HS-5 (cell line): ENCODE measurements around the gene CCDC190.
A peak's percentile ranks its signal among the peaks of the same experiment; 100 is the strongest.
"Not testable (repeated sequence)": the region's sequence is repeated elsewhere in the genome, so short reads cannot be mapped to it uniquely, and the experiment has no call there.

ENCODE experiments used
- DNase-seq: peaks from one replicate; pipeline ENCODE4 v3.0.0-alpha.2; 2012; ENCODE audit warnings: low read depth

CCDC190 gene

DNA sequence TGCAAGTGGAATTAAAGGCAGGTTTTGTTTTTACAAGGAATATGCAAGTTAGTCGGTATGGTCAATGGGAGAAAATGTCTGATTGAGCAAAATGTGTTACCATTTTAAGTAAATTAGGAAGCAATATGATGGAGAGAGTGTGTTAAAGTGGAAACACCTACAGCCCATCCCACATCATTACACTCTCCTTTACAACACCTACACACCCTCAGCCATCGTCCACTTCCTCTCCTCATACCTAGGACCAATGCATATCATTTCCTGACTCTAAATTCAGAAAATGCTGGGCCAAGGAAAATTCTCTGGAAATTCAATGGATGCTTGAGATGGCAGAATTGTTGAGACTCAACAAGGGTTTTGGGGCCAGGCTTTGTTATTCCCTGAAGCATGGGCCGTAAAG lies 16.4 kb upstream of the CCDC190 start:
- DNase-seq: no peak

DNA sequence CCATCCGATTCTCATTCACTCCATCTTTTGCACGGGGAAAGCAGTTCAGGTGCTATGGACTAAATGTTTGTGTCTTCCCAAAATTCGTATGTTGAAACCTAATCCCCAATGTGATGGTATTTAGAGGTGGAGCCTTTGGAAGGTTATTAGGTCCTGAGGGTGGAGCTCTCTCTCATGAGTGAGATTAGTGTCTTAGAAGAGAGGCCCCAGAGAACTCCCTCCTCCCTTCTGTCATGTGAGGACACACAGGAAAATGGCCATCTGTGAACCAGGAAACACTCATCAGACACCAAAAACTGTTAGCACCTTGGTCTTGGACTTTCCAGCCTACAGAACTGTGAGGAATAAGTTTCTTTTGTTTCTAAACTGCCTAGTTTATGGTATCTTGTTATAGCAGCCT lies 15.8 kb upstream of the CCDC190 start:
- DNase-seq: no peak

DNA sequence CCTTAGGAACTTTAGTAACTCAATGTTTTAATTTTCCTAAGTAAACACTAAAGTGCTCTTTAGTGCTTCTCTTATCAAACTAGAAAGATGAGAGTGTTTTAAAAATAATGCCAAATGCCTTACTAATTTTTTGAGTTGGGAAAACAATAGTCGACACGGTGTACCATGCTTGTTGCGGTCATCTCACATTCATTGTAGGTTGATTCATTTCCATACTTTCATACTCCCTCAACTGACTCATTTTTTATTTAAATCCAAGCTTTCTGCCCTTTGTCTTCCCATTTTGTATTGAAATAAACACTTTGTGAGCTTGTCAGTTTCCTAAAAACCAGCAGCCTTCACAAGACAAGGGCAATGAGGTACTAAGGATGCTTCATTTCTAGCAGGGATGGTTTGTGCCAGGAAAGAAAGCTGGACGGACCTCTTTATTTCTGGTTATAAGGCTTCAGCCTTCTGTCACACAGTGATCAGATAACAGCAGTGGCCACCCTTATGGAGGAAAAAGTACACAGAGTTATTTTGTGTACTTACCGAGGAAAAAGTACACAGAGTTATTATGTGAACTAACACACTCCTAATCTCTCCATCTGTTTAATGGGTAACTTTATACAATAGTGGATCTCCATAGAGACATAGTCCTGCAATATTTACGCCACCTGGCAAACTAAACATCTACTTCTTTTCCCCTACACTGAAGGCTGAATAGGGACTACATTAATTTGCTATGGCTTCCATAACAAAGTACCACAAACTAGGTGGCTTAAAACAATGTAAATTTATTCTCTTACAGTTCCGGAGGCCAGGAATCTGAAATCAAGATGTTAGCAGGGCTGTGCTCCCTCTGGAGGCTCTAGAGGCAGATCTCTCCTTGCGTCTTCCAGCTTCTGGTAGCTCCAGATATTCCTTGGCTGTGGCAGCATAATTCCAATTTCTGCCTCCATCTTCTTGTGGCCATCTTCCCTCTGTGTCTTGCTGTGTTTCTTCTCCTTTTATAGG lies 13.0 kb upstream of the CCDC190 start:
- peak; percentile 80 for DNase-seq

DNA sequence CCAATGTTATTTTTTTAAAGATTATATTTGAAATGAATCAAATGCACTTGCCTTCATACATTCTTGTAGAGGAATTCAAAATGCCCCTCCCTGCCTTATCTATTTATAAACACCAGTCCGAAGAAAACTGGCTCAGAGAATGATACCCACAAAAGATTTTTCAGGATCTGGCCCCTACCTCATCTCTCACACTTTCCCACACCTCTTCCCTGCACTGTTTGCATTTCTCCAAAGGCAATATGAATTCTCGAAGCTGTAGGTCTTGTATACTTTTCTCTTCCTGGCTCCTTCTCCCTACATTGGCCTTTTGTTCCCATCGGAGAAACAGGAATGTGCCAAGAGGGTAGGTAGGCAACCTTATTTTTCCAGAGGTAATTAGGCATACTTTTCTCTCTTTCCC lies 12.0 kb upstream of the CCDC190 start:
- DNase-seq: no peak

DNA sequence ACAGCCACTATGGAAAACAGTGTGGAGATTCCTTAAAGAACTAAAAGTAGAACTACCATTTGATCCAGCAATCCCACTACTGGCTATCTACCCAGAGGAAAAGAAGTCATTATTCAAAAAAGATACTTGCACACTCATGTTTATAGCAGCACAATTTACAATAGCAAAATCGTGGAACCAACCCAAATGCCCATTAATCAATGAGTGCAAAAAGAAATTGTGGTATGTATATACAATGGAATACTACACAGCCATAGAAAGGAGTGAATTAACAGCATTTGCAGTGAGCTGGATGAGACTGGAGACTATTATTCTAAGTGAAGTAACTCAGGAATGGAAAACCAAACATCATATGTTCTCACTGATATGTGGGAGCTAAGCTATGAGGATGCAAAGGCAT lies 10.4 kb upstream of the CCDC190 start:
- not testable (repeated sequence) for DNase-seq

DNA sequence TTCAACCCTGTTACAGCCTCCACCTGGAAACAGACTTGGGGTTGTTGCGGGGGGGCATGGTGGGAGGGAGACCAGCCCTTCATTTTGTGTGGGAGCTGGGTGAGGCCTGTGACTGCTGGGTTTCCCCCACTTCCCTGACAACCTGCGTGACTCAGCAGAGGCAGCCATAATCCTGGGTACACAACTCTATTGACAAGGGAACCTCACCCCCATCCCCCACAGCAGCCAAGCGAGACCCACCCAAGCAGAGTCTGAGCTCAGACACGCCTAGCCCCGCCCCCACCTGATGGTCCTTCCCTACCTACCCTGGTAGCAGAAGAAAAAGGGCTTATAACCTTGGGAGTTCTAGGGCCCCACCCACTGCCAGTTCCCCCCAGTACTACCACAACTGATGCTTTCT lies 8.0 kb upstream of the CCDC190 start:
- no peak for DNase-seq

DNA sequence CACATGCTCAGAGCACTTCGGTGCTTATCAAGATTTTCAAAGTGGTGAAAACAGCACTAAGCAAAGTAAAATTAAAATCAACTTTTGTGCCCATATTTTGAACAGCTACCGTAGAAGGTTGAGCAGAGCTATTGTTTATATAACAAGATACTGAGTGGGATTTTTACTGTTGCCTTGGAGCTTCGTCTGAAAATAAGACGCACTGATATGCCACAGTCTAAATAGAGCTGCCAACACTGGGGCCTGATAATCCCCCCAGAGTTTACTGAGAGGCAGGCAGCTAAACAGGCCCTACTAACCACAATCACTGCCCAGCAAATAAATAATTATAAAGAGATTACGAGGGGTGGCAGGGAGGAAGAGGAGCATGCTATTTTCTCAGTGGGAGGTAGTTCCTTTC lies 650 bp upstream of the CCDC190 start:
- DNase-seq: no peak

DNA sequence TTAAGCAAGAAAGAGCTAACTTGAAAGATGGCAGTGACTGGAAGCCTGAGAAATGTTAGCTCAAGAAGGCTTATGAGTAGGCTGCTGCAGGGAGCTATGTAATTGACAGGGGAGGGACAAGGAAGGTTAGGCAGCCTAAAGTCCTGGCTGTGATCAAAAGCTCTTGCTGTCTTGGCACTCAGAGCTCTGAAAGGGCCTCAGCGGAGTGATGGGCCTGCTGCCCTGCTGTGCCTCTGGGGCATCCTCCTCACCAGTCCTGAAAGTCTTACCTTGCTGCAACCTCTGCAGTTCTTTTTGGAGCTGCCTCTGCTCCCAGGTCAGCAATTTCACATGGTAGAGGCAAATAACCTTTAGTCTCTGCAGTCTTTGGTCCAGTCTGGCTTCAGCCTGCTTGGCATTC lies 1.8 kb downstream of the CCDC190 start:
- DNase-seq: no peak

DNA sequence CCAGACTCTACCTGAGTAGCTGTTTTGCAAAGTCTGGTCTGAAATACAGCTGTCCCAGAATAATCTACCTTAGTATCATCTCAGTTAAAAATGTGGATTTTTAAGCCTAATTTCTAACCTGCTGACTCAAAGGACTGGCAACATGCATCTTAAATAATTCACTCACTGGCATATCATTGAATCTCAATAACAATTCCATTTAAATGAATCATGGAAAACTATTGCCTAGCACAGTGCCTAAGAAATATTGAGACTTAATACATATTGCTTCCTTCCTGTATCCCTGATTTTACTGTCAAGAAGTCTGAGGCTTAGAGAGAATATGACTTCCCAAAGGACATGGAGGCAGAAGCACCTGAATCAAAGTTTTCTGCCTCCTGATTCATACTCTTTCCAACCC lies 3.1 kb downstream of the CCDC190 start:
- DNase-seq: no peak

DNA sequence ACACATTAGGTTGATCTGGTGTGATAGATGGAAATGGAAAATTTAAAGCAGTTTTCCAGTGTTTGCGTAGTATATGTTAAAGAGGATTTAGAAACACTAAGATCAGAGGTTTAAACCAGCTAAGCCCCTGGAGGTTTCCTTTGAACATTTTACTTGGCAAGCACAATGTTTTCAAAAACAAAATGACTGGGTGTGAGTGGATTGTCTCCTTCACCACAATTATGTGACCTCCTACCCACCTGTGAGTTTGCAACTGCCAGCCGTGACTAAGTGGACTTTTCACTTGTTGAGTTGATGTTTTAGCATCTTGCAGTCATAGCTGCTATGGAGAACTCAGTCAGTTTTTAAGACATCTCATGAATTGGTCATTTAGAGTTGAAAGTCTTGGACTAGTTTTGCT lies 4.7 kb downstream of the CCDC190 start:
- DNase-seq: peak; percentile 89

DNA sequence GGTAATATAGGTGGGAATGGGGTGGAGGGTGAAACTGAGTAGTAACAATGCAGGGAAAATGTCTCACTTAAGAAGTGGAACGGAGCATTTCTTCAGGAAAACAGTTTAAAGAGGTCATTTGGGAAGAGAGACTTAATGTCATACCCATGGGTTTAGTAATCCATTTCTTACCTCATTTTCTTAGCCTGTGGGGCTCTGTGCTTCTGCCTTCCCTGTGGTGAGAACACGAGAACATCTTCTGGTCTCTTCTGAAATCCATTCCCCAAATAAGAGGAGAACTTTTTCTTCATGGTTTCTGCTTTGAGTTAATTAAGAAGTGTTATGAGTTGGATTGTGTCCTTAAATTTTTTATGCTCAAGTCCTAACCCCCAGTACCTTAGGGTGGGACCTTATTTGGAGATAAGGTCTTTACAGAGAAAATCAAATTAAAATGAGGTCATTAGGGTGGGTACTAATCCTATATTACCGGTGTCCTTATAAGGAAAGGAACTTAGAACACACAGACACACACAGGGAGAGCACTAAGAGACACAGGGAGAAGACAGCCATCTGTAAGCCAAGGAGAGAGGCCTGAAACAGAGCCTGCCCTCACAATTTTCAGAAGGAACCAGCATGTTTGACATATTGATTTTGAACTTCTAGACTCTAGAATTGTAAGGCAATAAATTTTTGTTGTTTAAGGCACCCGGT lies 5.4 kb downstream of the CCDC190 start:
- no peak for DNase-seq

DNA sequence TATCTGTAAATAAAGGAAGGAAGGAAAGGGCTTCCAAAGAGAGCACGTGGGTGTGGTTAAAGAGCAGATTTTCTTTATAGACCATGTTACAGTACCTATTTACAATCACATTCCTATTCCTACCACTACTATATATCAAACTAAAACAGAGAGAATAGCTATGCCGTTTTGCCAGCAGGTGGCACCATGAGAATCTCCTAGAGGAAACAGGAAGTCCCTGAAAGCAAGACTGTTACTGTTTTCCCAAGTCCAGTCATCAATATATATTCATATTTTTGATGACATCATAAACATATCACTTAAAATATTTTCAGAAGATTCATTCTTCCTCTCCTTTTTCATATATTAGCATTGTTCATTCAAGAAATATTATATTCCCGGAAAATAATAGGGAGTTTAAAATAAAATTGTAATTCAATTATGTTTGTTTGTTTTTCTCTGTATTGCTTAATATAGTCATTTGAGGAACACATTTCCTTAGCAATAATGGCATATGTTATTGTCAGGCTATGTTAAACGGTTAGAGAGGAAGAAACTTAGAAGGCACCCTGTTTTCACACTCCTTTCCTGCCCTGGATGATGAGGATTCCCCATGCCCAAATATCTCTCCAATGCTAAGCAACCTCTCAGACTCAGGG lies 6.6 kb downstream of the CCDC190 start:
- DNase-seq: peak; percentile 61

DNA sequence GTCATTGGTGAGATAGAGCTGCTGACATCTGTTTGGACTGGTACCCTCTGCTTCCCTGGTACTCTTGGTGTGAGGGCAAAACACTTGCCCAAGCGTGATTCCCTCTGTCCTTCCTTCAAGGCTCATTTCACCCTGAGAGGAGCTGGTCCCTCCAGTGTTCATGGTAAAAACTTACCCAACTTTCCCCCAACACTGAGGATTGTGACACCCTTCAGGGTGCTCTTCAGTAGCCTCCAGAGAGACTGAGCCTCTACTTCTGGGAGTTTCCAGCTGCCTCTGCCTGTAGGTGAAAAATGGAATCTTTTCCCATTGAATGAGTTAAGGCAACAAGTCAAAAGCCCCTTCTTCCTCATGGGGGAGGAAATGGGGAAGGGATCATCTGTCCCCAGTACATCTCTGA lies 9.6 kb downstream of the CCDC190 start:
- no peak for DNase-seq

DNA sequence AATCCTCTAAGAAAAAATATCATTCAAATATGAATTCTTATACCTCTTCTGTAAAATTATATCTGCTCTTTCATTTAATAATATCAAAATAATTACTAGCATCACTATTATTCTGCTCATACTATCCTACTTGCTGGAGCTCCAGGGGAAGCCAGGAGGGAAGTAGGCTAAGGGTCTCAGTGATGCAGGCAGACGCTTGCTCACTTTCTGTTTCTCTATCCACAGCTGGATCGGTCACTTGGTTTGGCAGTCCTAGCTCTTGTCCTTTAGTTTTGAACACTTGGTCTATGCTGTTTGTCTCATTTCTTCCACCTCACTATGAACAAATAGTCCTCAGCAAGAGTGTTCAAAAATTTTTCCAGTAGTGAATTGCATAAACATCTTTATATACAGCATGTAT lies 11.3 kb downstream of the CCDC190 start:
- DNase-seq: no peak

DNA sequence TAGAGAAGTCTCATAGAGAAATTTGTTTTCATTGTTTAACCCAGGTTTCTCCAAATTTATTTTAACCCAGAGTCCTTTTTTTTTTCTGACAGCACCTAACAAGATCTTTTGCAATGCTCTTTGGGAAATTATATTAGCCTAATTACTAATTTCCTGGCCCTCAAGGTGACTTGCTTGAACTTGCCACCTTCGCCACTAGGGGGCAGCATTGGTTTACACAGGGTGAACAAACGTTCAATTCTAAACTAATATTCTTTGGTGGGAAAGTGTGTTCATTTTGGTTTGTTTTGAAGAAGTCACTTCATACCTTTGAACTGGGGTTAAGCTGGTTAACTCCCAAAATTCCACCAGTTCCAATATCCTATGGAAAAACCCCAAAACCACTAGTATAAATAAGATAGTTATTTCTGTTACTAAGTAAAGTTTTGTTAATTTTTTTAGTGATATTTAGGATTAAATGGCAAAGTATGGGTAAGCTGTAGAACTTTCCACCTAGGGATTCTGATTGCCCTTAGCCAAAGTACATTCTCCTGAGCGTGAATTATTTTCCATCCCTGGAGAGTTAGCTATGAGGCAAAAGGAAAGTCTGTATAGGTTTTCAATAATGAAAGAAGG lies 13.0 kb downstream of the CCDC190 start:
- DNase-seq: no peak

DNA sequence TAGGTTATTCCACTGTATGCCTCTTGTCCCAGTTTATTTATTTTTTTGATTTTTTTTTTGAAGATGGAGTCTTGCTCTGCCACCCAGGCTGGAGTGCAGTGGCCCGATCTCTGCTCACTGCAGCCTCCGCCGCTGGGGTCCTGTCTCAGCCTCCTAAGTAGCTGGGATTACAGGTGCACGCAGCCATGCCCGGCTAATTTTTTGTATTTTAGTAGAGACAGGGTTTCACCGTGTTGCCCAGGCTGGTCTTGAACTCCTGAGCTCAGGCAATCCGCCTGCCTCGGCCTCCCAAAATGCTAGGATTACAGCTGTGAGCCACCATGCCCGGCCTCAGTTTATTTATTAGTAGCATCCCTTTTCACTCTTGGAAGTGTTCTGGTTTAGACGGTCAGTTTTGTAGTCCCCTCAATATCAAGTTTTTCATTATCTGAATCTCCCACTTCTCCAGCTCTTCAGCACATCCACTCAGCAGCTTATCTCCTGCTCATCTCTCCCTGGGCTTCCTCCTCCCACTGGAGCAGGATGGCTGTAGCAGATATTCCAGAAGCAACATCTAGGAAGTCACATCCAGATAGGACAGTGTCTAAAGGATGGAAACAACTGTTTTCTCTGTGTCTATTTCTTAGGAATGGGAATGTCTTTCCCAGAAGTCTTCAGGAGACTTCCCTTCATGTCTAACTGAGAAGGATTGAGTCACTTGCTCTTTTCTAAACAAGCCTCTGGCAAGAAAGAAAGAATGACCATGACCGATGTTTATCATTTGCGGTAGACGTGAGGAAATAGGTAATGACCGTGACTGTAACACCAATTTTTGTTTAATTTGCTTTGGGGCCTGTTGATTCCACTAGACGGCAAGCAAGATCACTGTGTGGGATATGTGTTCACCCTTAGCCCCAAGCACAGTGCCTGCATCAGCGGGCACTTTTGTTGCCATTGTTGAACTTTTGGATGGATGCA lies 14.4 kb downstream of the CCDC190 start:
- DNase-seq: no peak

DNA sequence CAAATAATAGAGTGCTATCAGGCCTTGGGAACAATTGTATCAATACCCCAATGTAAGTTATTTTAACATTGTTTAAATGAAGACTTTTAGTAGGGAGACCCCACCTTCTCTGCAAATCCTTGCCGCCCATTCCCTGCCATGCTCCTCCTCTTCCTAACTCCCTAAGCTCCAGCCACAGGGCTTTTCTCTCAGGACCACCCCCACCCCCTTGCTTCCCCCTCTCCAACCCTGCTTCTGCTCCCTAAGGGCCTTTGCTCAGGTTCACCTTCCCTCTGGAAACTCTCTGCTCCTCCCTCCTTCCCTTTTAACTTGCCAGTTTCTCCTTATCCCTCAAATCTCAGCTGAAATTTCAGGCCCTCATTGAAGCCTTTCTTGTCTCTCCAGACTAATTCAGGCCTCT lies 16.8 kb downstream of the CCDC190 start:
- no peak for DNase-seq

DNA sequence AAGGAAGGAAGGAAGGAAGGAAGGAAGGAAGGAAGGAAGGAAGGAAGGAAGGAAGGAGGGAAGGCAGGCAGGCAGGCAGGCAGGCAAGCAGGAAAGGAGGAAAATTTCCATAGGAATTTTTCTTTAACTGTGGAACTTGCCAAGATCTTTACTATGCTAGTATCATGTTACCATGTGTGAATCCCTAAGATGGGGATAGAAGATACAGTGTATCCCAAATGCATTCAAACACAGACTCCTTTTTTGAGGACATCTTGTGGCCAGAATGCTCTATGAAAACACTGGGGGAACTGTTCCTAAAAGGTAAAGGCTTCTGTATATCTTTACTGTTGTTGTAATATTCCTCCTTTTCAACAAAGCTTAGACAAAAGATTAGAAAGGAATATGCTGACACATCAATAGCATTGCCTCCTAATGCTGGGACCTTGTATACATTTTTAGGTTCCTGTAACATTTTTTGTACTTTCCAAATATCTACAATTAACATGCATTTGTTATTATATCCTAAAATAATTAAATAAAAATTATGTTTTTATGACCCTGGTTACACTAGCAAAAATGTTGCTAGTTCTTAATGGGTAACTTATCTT lies 20.6 kb downstream of the CCDC190 start:
- no peak for DNase-seq

DNA sequence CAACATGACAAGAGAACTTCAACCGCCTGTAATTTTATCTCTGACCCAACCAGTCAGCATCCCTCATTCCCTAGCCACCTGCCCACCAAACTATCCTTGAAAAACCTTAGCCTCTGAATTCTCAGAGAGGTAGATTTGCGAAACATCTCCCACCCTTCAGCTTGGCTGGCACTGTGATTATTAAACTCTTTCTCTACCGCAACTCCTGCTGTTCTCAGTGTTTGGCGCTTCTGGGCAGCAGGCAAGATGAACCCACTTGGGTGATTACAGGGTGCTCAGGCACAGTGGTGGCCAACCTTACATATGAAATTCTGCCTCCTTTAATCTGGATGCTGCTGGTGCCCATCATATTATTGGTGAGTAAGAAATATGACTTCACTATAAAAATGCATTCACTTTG lies 22.1 kb downstream of the CCDC190 start:
- no peak for DNase-seq

DNA sequence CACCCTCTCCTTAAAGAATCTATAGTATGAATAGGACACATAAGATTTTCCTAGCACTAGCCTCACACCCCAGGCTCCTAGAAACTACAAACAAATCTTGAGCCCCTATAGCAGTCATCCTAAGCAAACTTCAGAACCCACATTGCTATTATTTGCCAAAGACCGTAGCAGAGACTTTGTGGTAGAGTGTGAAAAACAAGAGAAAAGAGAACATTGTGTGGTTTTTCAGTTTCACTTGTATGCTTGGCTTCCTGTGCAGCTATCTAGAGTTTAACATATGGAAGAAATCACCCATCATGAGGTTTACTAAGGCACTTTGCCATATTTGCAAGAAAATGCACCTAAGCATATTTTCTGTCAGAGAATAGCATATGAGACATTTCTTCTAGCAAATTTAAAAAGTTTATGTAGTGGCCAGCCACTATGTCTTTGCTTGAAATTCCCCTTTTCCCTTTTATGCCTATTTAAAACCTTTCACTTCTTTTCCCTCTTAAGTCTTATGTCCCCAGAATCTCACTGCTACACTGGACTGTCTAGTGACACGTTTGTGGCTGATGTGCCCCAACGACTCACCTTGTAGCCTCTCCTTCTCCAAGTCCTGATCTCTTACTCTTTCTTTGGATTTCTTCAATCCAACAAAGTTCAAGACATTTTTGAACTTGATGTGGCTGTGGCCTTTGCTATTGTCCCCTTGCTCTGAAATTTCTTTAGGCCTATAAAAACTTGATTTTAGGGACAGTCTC lies 25.6 kb downstream of the CCDC190 start:
- DNase-seq: no peak
